GM21529 (cell line): Measurements from ENCODE around the gene TOPORS.

Source experiments
- ATAC-seq: cut with Tn5 transposase; IDR thresholded peaks from one replicate; pipeline ENCODE4 v1.9.1; 2021; ENCODE audit not compliant: unreplicated experiment

The TOPORS gene

DNA sequence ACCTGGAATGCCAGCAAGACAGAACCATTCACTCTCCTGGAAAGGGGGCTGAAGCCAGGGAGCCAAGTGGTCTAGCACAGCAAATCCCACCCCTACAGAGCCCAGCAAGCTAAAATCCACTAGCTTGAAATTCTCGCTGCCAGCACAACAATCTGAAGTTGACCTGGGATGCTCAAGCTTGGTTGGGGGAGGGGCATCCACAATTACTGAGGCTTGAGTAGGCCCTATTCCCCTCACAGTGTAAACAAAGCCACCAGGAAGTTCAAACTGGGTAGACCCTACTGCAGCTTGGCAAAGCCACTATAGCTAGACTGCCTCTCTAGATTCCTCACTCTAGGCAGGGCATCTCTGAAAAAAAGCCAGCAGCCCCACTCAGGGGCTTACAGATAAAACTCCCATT, 43.7 kb downstream of the TOPORS start:
- no peak for ATAC-seq

DNA sequence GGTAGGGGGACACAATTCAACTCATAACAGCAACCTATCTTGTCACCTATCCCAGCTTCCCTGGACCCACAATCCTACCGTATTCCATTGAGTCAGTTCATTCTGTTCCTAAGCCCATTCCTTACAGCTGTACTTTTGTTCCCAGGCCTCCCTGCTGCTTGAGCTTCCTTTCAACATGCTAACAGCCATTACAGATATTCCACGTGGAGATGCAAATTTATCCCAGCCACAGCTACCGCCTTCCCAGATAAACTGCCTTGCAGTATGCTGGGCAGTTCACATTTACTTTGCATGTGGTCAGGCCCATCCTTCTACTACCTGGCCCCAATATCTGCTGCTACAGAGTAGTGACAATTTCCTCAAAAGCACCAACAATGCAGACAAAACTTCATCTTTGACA, 49.4 kb downstream of the TOPORS start:
- ATAC-seq: no peak

GRCh38 chr9:32502464-32502863, 49.9 kb downstream of the TOPORS start:
- no peak for ATAC-seq

- ATAC-seq: no peak
These were observed 50.5 kb downstream of the TOPORS start for GRCh38 chr9:32501868-32502267.

DNA sequence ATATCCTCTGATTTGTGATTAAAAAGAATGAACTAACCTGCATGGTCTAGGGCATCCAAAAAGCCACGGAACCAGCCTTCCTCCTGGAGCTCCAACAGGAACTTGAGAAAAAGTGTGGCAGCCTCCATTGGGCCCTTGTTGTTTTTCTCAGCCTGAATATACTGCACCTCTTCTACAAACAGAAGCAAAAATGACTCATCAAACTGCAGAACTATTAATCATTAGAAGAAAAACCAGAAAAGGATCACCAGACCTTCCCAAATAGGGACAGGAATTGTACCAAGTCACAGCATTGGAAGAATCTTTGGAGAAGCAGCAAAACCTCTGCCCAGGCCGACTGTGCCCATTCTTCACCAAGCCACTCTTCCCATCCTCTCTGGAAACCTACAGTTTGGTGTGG, 51.6 kb downstream of the TOPORS start:
- no peak for ATAC-seq

- ATAC-seq: no peak
These were observed 54.5 kb downstream of the TOPORS start for GRCh38 chr9:32497921-32498320.

DNA sequence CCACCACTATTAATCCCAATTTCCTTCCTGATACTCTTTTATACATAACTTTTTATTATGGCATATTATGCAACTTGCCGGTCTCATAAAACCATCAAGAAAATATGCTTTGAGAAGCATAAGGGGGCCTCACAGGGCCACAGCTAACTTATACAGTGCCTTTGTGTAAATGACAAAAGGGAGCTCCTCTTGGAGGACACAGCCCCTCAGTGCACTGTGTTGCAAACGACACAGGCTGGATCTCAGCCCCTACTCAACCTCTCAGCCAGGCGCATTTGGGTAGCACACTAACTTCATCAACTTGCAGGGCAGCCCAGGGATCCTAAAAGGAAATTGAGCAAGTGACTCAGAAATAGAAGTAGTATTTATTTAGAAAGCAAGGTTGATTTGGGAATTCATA, 61.8 kb downstream of the TOPORS start:
- no peak for ATAC-seq
